Measurements from ENCODE around the gene LCP2.
A peak's percentile ranks its signal among the peaks of the same experiment; 100 is the strongest.

LCP2 gene

DNA sequence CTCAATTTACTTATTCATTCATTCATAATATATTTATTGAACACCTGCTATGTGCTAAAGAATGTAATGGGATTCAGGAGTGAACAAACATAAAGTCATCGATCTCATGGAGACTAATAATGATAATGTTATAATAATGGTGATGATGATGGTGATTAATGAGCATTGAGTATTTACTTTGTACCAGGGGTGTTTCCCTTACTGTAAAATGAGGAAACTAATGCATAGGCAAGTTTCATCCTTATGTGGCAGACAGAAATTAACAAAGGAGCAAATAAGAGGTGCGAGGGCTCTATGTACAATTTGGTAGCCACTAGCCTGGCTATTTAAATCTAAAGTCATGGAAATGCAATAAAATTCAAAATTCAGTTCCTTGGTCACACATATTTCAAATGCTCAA, 11.1 kb upstream of the LCP2 start (continued):
- TF ChIP-seq SETDB1 (IDR thresholded peaks at IDR 0.05; ENCODE audit: insufficient read length, low read length) (no peak), ZSCAN23 (tag by site-specific recombination; IDR thresholded peaks at IDR 0.05) (no peak), ZNF785 (tag by site-specific recombination; IDR thresholded peaks at IDR 0.05) (no peak), ZEB2 (tag by site-specific recombination; IDR thresholded peaks at IDR 0.05) (no peak), FEZF1 (tag by site-specific recombination; IDR thresholded peaks at IDR 0.05) (no peak)
- TF ChIP-seq, protein P1, sequence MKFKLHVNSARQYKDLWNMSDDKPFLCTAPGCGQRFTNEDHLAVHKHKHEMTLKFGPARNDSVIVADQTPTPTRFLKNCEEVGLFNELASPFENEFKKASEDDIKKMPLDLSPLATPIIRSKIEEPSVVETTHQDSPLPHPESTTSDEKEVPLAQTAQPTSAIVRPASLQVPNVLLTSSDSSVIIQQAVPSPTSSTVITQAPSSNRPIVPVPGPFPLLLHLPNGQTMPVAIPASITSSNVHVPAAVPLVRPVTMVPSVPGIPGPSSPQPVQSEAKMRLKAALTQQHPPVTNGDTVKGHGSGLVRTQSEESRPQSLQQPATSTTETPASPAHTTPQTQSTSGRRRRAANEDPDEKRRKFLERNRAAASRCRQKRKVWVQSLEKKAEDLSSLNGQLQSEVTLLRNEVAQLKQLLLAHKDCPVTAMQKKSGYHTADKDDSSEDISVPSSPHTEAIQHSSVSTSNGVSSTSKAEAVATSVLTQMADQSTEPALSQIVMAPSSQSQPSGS (tag by site-specific recombination; IDR thresholded peaks at IDR 0.05; ENCODE audit: low read depth), result no peak
- TF ChIP-seq, protein P2, sequence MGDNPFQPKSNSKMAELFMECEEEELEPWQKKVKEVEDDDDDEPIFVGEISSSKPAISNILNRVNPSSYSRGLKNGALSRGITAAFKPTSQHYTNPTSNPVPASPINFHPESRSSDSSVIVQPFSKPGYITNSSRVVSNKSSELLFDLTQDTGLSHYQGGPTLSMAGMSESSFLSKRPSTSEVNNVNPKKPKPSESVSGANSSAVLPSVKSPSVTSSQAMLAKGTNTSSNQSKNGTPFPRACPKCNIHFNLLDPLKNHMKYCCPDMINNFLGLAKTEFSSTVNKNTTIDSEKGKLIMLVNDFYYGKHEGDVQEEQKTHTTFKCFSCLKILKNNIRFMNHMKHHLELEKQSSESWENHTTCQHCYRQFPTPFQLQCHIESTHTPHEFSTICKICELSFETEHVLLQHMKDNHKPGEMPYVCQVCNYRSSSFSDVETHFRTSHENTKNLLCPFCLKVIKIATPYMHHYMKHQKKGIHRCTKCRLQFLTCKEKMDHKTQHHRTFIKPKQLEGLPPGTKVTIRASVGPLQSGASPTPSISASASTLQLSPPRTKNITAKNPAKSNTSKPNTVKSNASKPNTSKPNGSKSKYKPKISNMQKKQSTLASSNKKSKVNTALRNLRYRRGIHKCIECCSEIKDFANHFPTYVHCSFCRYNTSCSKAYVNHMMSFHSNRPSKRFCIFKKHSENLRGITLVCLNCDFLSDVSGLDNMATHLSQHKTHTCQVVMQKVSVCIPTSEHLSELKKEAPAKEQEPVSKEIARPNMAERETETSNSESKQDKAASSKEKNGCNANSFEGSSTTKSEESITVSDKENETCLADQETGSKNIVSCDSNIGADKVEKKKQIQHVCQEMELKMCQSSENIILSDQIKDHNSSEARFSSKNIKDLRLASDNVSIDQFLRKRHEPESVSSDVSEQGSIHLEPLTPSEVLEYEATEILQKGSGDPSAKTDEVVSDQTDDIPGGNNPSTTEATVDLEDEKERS (tag by site-specific recombination; IDR thresholded peaks at IDR 0.05), result no peak

DNA sequence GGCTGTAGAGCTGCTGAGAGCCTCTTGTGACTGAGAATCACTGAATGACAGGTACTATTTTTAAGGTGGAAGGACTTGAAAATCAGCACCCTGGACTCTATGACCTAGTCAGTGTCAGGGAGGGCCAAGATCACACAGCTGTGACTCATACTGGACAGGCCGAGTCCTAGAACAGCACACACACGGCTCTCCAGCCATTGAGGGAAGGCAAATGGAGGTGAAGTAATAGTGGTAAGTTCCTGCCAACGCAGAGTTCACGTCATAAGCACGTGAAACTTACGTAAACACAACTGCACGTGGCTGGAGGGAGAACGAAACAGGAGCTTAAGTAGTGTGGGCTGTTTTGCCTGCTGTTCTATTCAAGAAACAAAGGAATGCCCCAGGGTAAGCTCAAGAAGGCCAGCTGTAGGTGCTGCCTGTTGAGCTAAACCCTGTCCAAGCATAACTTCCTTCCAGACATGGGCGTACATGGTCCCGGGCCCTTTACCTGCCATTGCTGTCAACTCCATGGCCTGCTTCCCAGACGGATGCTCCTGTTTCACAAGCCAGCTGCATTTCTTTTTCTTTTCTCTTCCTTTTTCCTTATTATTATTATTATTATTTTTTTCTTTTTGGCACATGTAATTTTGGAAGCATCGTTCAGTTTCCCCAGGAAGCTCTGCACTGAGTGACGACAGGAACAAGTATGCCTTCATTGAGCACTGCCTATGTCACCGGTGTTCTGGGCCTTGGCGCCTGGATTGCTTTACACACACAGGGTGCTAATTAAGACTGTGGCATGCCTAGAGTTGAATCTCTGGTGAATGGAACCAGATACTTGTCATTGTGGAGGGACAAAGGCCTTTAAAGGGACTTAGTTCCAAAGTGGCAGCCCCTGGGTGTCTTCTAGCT, 10.2 kb upstream of the LCP2 start:
- CTCF ChIA-PET, result no interaction called here
- no peaks in the 10 kb centered on the region for H3K4me1 ChIP-seq (ENCODE audit: control insufficient read depth, insufficient read depth, low read length)
- H3K27ac ChIP-seq (ENCODE audit: extremely low read depth, low read depth, low read length), result no peak overlapping the region
- no peaks in the 10 kb centered on the region for H3K9me3 ChIP-seq (ENCODE audit: control insufficient read depth, insufficient read depth, low read depth, low read length)
- no peaks in the 10 kb centered on the region for H3K36me3 ChIP-seq (ENCODE audit: control insufficient read depth in 2 of 2, insufficient read depth in 1 of 2, low read length in 2 of 2)
- no peak overlapping the region for H3K4me3 ChIP-seq (ENCODE audit: low read depth, low read length)
- POLR2A ChIA-PET, result no interaction called here
- 0 out of 2 replicates have a peak, but pooled peaks have one; percentile 26 for TF ChIP-seq ZNF335 (tag by site-specific recombination; conservative IDR thresholded peaks at IDR 0.05)
- TF ChIP-seq, protein P3, sequence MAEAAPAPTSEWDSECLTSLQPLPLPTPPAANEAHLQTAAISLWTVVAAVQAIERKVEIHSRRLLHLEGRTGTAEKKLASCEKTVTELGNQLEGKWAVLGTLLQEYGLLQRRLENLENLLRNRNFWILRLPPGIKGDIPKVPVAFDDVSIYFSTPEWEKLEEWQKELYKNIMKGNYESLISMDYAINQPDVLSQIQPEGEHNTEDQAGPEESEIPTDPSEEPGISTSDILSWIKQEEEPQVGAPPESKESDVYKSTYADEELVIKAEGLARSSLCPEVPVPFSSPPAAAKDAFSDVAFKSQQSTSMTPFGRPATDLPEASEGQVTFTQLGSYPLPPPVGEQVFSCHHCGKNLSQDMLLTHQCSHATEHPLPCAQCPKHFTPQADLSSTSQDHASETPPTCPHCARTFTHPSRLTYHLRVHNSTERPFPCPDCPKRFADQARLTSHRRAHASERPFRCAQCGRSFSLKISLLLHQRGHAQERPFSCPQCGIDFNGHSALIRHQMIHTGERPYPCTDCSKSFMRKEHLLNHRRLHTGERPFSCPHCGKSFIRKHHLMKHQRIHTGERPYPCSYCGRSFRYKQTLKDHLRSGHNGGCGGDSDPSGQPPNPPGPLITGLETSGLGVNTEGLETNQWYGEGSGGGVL (tag by site-specific recombination; IDR thresholded peaks at IDR 0.05), result no peak
- TF ChIP-seq ZNF560 (tag by site-specific recombination; IDR thresholded peaks at IDR 0.05; ENCODE audit: borderline replicate concordance), result no peak
- no peak for TF ChIP-seq ZNF155 (tag by site-specific recombination; IDR thresholded peaks at IDR 0.05)
- TF ChIP-seq ZBTB8A (tag by site-specific recombination; IDR thresholded peaks at IDR 0.05), result no peak
- TF ChIP-seq, protein P2 (tag by site-specific recombination; IDR thresholded peaks at IDR 0.05), result no peak
- TF ChIP-seq ZNF76 (tag by site-specific recombination; IDR thresholded peaks at IDR 0.05; ENCODE audit: borderline replicate concordance, low read depth), result no peak
- TF ChIP-seq ZNF555 (tag by site-specific recombination; conservative IDR thresholded peaks at IDR 0.05), result no peak
- TF ChIP-seq ZNF214 (tag by site-specific recombination; IDR thresholded peaks at IDR 0.05; ENCODE audit: borderline replicate concordance), result no peak
- TF ChIP-seq OVOL3 (tag by site-specific recombination; IDR thresholded peaks at IDR 0.05), result no peak
- TF ChIP-seq ZNF37A (tag by site-specific recombination; IDR thresholded peaks at IDR 0.05), result no peak
- peak; percentile 83 for TF ChIP-seq ZNF629 (tag by site-specific recombination; IDR thresholded peaks at IDR 0.05)
- no peak for TF ChIP-seq ZNF791 (tag by site-specific recombination; IDR thresholded peaks at IDR 0.05)
- TF ChIP-seq, protein P4, sequence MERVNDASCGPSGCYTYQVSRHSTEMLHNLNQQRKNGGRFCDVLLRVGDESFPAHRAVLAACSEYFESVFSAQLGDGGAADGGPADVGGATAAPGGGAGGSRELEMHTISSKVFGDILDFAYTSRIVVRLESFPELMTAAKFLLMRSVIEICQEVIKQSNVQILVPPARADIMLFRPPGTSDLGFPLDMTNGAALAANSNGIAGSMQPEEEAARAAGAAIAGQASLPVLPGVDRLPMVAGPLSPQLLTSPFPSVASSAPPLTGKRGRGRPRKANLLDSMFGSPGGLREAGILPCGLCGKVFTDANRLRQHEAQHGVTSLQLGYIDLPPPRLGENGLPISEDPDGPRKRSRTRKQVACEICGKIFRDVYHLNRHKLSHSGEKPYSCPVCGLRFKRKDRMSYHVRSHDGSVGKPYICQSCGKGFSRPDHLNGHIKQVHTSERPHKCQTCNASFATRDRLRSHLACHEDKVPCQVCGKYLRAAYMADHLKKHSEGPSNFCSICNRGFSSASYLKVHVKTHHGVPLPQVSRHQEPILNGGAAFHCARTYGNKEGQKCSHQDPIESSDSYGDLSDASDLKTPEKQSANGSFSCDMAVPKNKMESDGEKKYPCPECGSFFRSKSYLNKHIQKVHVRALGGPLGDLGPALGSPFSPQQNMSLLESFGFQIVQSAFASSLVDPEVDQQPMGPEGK (tag by site-specific recombination; IDR thresholded peaks at IDR 0.05), result 0 out of 2 replicates have a peak, but pooled peaks have one; percentile 19
